Measurements from ENCODE around the gene RARA.

DNA sequence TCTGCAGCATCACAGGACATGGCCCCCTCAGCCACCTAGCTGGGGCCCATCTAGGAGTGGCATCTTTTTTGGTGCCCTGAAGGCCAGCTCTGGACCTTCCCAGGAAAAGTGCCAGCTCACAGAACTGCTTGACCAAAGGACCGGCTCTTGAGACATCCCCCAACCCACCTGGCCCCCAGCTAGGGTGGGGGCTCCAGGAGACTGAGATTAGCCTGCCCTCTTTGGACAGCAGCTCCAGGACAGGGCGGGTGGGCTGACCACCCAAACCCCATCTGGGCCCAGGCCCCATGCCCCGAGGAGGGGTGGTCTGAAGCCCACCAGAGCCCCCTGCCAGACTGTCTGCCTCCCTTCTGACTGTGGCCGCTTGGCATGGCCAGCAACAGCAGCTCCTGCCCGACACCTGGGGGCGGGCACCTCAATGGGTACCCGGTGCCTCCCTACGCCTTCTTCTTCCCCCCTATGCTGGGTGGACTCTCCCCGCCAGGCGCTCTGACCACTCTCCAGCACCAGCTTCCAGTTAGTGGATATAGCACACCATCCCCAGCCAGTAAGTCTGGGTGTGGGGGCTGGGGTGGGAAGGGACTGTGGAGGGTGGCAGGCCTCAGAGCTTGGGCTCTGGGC, 22.0 kb downstream of the RARA start:
- TF ChIP-seq, protein P1, sequence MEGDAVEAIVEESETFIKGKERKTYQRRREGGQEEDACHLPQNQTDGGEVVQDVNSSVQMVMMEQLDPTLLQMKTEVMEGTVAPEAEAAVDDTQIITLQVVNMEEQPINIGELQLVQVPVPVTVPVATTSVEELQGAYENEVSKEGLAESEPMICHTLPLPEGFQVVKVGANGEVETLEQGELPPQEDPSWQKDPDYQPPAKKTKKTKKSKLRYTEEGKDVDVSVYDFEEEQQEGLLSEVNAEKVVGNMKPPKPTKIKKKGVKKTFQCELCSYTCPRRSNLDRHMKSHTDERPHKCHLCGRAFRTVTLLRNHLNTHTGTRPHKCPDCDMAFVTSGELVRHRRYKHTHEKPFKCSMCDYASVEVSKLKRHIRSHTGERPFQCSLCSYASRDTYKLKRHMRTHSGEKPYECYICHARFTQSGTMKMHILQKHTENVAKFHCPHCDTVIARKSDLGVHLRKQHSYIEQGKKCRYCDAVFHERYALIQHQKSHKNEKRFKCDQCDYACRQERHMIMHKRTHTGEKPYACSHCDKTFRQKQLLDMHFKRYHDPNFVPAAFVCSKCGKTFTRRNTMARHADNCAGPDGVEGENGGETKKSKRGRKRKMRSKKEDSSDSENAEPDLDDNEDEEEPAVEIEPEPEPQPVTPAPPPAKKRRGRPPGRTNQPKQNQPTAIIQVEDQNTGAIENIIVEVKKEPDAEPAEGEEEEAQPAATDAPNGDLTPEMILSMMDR (IDR thresholded peaks at IDR 0.05), result no peak
- no peak for TF ChIP-seq POLR2A (IDR thresholded peaks at IDR 0.05)

Measured in gastroesophageal sphincter (tissue), 3 donors.